GM23248 (cell line): ENCODE measurements around the gene TRIO. TPM values are rescaled to one million over a fixed set of nuclear protein-coding genes. Genes with fewer than 3 reads are reported as not detected.

Source experiments
- DNase-seq: peaks from one replicate; pipeline ENCODE4 v3.0.0-alpha.2; 2015
- H2AFZ ChIP-seq: fragments of 200-600 bp; sonication (generic); 2 replicates; pipeline ENCODE4 v1.6.1; 2016; ENCODE audit warnings: antibody characterized with exemption
- H3F3A ChIP-seq: fragments of 200-600 bp; sonication (generic); 2 replicates; pipeline ENCODE4 v1.6.1; 2016; ENCODE audit warnings: mild to moderate bottlenecking, antibody characterized with exemption, mixed run types; ENCODE audit not compliant: insufficient read depth
- H3K27ac ChIP-seq: fragments of 200-600 bp; sonication (generic); 2 replicates; pipeline ENCODE4 v1.5.1; 2016; ENCODE audit warnings: mild to moderate bottlenecking
- H3K27me3 ChIP-seq: fragments of 200-600 bp; sonication (generic); replicated peaks from 2 replicates; pipeline ENCODE4 v1.6.1; 2016; ENCODE audit warnings: mild to moderate bottlenecking; ENCODE audit not compliant: insufficient read depth
- H3K36me3 ChIP-seq: fragments of 200-600 bp; sonication (generic); 2 replicates; pipeline ENCODE4 v1.6.1; 2016; ENCODE audit warnings: low read depth, mild to moderate bottlenecking
- H3K4me1 ChIP-seq: fragments of 200-600 bp; sonication (generic); 2 replicates; pipeline ENCODE4 v1.6.1; 2016; ENCODE audit warnings: mild to moderate bottlenecking; ENCODE audit not compliant: insufficient read depth
- H3K4me2 ChIP-seq: fragments of 200-600 bp; sonication (generic); one replicate; pipeline ENCODE4 v1.6.1; 2016; ENCODE audit warnings: mild to moderate bottlenecking; ENCODE audit not compliant: unreplicated experiment
- H3K4me3 ChIP-seq: fragments of 200-600 bp; sonication (generic); 2 replicates; pipeline ENCODE4 v1.5.1; 2016; ENCODE audit warnings: mild to moderate bottlenecking
- H3K79me2 ChIP-seq: fragments of 200-600 bp; sonication (generic); 2 replicates; pipeline ENCODE4 v1.6.1; 2016; ENCODE audit warnings: mild to moderate bottlenecking; ENCODE audit not compliant: insufficient read depth
- H3K9ac ChIP-seq: fragments of 200-600 bp; sonication (generic); 2 replicates; pipeline ENCODE4 v1.6.1; 2016; ENCODE audit warnings: mild to moderate bottlenecking
- H3K9me2 ChIP-seq: fragments of 200-600 bp; sonication (generic); 2 replicates; pipeline ENCODE4 v1.6.1; 2016; ENCODE audit warnings: mixed run types, mild to moderate bottlenecking, moderate library complexity; ENCODE audit not compliant: insufficient read depth
- H3K9me3 ChIP-seq: fragments of 200-600 bp; sonication (generic); one replicate; pipeline ENCODE4 v1.6.1; 2017; ENCODE audit warnings: low read depth
- H4K20me1 ChIP-seq: fragments of 200-600 bp; sonication (generic); 2 replicates; pipeline ENCODE4 v1.6.0; 2016; ENCODE audit not compliant: insufficient read depth
- EZH2 ChIP-seq: fragments of 200-600 bp; sonication (generic); IDR thresholded peaks from 2 replicates; pipeline ENCODE4 v1.6.1; 2018; ENCODE audit warnings: antibody characterized with exemption, mild to moderate bottlenecking; ENCODE audit not compliant: insufficient read depth, poor library complexity, severe bottlenecking
- EZH2phosphoT487 ChIP-seq: fragments of 200-600 bp; sonication (generic); IDR thresholded peaks from 2 replicates; pipeline ENCODE4 v1.6.1; 2018; ENCODE audit warnings: antibody characterized with exemption, moderate library complexity, mild to moderate bottlenecking, low read depth; ENCODE audit not compliant: insufficient read depth
- WGBS, 2 experiments: methylation state at CpG; one replicate each; pipeline ENCODE4 v1.1.6; 2015 to 2017; ENCODE audit warnings: low lambda C conversion rate in 2 of 2, low coverage in 1 of 2; ENCODE audit errors: missing lambda C conversion rate in 2 of 2; 5-methylcytosine and 5-hydroxymethylcytosine counted together
- in situ Hi-C: fragments of 300-500 bp; cut with MboI; formaldehyde crosslinking; loops from 2 replicates; pipeline ENCODE4 v1.15.0; 2020
- polyA plus RNA-seq: library from polyadenylated mRNA; unstranded; fragments of >200 nt; fragmentation: Nextera tagmentation; extraction: Ambion mirVana; gene quantifications from 2 replicates; pipeline ENCODE4 v1.2.1, GENCODE V29; 2016
- total RNA-seq: library from RNA; depleted of rRNA; stranded (reverse); fragments of >200 nt; shearing (Covaris generic); gene quantifications from 2 replicates; pipeline ENCODE4 v1.2.3, GENCODE V29; 2014

The TRIO gene
- total and polyA plus RNA-seq, 2 experiments from 2014 or later = 28.1 to 198 TPM

- Histone ChIP-seq H3K9ac (no peak overlapping the region), H3K36me3 (peaks cover 61% of the 10 kb centered on the region), H3K27me3 (no peaks in the 10 kb centered on the region), H3K9me3 (no peaks in the 10 kb centered on the region), H3K9me2 (no peaks in the 10 kb centered on the region), H4K20me1 (no peaks in the 10 kb centered on the region; the same call in 1 of the 2 replicates), H3K4me3 (no peak overlapping the region), H3K79me2 (peaks cover 100% of the 10 kb centered on the region), H3K4me2 (peak overlapping the region; percentile 49), H3K4me1 (peaks cover 37% of the 10 kb centered on the region), H3F3A (peaks cover 95% of the 10 kb centered on the region), H2AFZ (no peak overlapping the region), H3K27ac (peak overlapping the region; percentile 50)
- whole genome bisulfite sequencing, 2 experiments = 62 to 63% methylated on average over 3 of the region's 3 CpGs
- peak; percentile 70 for DNase-seq
- in situ Hi-C loops = no loop called here
- TF ChIP-seq EZH2 = no peak
- no peak for TF ChIP-seq EZH2phosphoT487
Observed at GRCh38 chr5:14298126-14298847, 155.1 kb downstream of the TRIO start.

- H3K4me3 ChIP-seq = no peak overlapping the region
- no peak for TF ChIP-seq EZH2phosphoT487
- TF ChIP-seq EZH2 = no peak
- peaks cover 44% of the 10 kb centered on the region for H3K4me1 ChIP-seq
- H3K27ac ChIP-seq = peak overlapping the region; percentile 25; the same call in 1 of the 2 replicates
- H3K79me2 ChIP-seq = peaks cover 100% of the 10 kb centered on the region
- H3K9ac ChIP-seq = no peak overlapping the region
- H3K9me2 ChIP-seq = no peaks in the 10 kb centered on the region
- H3F3A ChIP-seq = peaks cover 95% of the 10 kb centered on the region
- DNase-seq = no peak
- no peak overlapping the region for H3K4me2 ChIP-seq
- H2AFZ ChIP-seq = no peak overlapping the region
- no peaks in the 10 kb centered on the region; the same call in 1 of the 2 replicates for H4K20me1 ChIP-seq
- H3K36me3 ChIP-seq = peaks cover 53% of the 10 kb centered on the region
- no peaks in the 10 kb centered on the region for H3K9me3 ChIP-seq
- WGBS, 2 experiments = 99 to 100% methylated on average over 4 of the region's 4 CpGs
- in situ Hi-C loops = no loop called here
- no peaks in the 10 kb centered on the region for H3K27me3 ChIP-seq
Observed at GRCh38 chr5:14299666-14300065, 156.5 kb downstream of the TRIO start.

GRCh38 chr5:14301186-14301585, 158.0 kb downstream of the TRIO start:
- Histone ChIP-seq H3K4me2 (no peak overlapping the region), H3K4me3 (no peak overlapping the region), H3K27ac (peak overlapping the region; percentile 25; the same call in 1 of the 2 replicates), H3K9me3 (no peaks in the 10 kb centered on the region), H3K36me3 (peaks cover 61% of the 10 kb centered on the region), H3K9me2 (no peaks in the 10 kb centered on the region), H3K27me3 (no peaks in the 10 kb centered on the region), H3K9ac (no peak overlapping the region), H2AFZ (no peak overlapping the region), H3K79me2 (peaks cover 100% of the 10 kb centered on the region), H3K4me1 (peaks cover 54% of the 10 kb centered on the region), H4K20me1 (no peaks in the 10 kb centered on the region; the same call in 1 of the 2 replicates), H3F3A (peaks cover 96% of the 10 kb centered on the region)
- in situ Hi-C loops = no loop called here
- WGBS, 2 experiments = 97% methylated on average over 3 of the region's 3 CpGs
- DNase-seq = no peak
- TF ChIP-seq EZH2 = no peak
- no peak for TF ChIP-seq EZH2phosphoT487

DNA sequence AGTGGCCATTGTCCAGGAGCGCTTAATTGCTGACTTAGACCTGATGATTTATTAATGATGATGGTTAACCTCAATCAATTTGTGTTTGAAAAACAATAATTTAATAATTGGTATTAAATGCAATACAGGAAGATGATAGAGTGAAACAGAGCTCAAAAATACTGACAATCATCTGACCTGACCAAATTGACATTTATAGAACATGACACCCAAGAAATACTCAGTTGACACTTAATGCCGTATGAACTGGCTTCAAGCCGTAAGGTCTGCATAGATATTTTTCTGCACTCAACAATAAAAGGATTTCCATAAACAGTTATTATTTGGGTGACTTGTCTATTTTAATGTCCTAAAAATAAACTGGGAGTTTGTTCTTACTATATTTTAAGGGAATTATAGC, 159.2 kb downstream of the TRIO start:
- no peak overlapping the region for H3K4me3 ChIP-seq
- H3K79me2 ChIP-seq = peaks cover 100% of the 10 kb centered on the region
- no peaks in the 10 kb centered on the region for H3K9me2 ChIP-seq
- H3K4me2 ChIP-seq = no peak overlapping the region
- no peak for DNase-seq
- H3K36me3 ChIP-seq = peaks cover 67% of the 10 kb centered on the region
- H3K4me1 ChIP-seq = peaks cover 44% of the 10 kb centered on the region
- no peaks in the 10 kb centered on the region for H3K27me3 ChIP-seq
- no peaks in the 10 kb centered on the region; the same call in 1 of the 2 replicates for H4K20me1 ChIP-seq
- no peak overlapping the region for H3K9ac ChIP-seq
- H3K27ac ChIP-seq = no peak overlapping the region
- H3K9me3 ChIP-seq = no peaks in the 10 kb centered on the region
- peaks cover 97% of the 10 kb centered on the region for H3F3A ChIP-seq
- in situ Hi-C loops = no loop called here
- no peak overlapping the region for H2AFZ ChIP-seq
- TF ChIP-seq EZH2phosphoT487 (no peak), EZH2 (no peak)
- WGBS, 2 experiments = 97% methylated on average over 3 of the region's 3 CpGs

GRCh38 chr5:14305045-14305444, 161.9 kb downstream of the TRIO start:
- peak; percentile 92 for DNase-seq
- WGBS, 2 experiments = 48 to 60% methylated on average over 7 of the region's 7 CpGs
- Histone ChIP-seq H3K4me1 (peaks cover 23% of the 10 kb centered on the region), H3K79me2 (peaks cover 95% of the 10 kb centered on the region), H3F3A (peaks cover 87% of the 10 kb centered on the region), H3K27me3 (no peaks in the 10 kb centered on the region), H3K9me2 (no peaks in the 10 kb centered on the region), H3K9me3 (no peaks in the 10 kb centered on the region), H3K9ac (peak overlapping the region; percentile 37), H3K4me3 (no peak overlapping the region), H4K20me1 (no peaks in the 10 kb centered on the region; the same call in 1 of the 2 replicates), H3K4me2 (no peak overlapping the region), H3K27ac (peak overlapping the region; percentile 73), H3K36me3 (peaks cover 57% of the 10 kb centered on the region), H2AFZ (no peak overlapping the region)
- no peak for TF ChIP-seq EZH2
- no peak for TF ChIP-seq EZH2phosphoT487
- in situ Hi-C loops = no loop called here
